SH-SY5Y (cell line): ENCODE results near the gene GSS.

Experiments
- GATA2 ChIP-seq: IDR thresholded peaks from 2 replicates; pipeline ENCODE4 v1.6.1; 2011; ENCODE audit warnings: mild to moderate bottlenecking, low read depth, low read length
- GATA3 ChIP-seq: IDR thresholded peaks from 2 replicates; pipeline ENCODE4 v1.6.1; 2011; ENCODE audit warnings: low read depth, mild to moderate bottlenecking, low read length, moderate library complexity

DNA sequence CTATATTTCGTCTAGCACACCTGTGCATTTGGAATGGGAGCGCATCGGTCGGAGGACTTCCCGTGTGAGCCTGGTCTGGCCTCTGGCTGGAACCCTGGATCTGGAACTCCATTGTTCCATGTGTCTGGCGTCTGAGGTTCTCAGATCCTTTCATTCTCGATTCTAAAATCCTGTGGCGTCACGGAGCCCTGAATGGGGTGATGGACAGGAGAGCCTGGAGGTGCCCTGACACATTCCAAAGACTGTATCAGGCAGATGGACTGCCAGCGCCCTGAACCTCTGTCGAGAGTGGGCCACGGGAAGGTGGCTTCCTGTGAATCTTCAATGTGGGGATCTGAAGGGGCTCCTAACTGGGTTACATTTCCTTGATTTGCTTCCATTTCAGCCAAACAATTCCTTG lies 20.7 kb upstream of the GSS start:
- TF ChIP-seq GATA2, result no peak
- TF ChIP-seq GATA3, result no peak
